RWPE1 (cell line): ENCODE data around the gene VSTM2B.

Experiments
- CTCF ChIA-PET: fragments of 350-600 bp; sonication (Branson Sonifier 250); formaldehyde crosslinking; extraction: SDS; loops from one replicate; lab custom pipeline; 2021; lab: Yijun Ruan, JAX
- POLR2A ChIA-PET: fragments of 400-600 bp; formaldehyde crosslinking; extraction: SDS; loops from one replicate; lab custom pipeline; 2020; ENCODE audit warnings: antibody characterized with exemption; ENCODE audit not compliant: low non-redundant PET; lab: Yijun Ruan, JAX
- DNase-seq: peaks from one replicate; pipeline ENCODE4 v3.0.0; 2012; ENCODE audit warnings: low spot score
- H3K27ac ChIP-seq: fragments of 450-650 bp; 2 replicates; pipeline ENCODE4 v1.5.1; 2017
- CTCF ChIP-seq: fragments of 450-650 bp; conservative IDR thresholded peaks from 2 replicates; pipeline ENCODE4 v1.5.1; 2017; ENCODE audit warnings: low read depth, mild to moderate bottlenecking

VSTM2B gene

GRCh38 chr19:29537601-29538000 lies 11.8 kb downstream of the VSTM2B start:
- no peak overlapping the region for H3K27ac ChIP-seq
- POLR2A ChIA-PET, result no interaction called here
- DNase-seq, result no peak
- CTCF ChIA-PET, result interaction anchor here (0.6 to 1.5 kb wide), 2 partner anchors 15 to 179 kb away, joined by 3 read pairs; no protein-coding TSS in a partner anchor
- no peak for TF ChIP-seq CTCF

- no peak for TF ChIP-seq CTCF
Observed at GRCh38 chr19:29538146-29538545, 12.4 kb downstream of the VSTM2B start.

GRCh38 chr19:29538651-29539050 lies 12.9 kb downstream of the VSTM2B start:
- DNase-seq, result no peak
- CTCF ChIA-PET, result no interaction called here
- TF ChIP-seq CTCF, result no peak
- H3K27ac ChIP-seq, result no peak overlapping the region
- POLR2A ChIA-PET, result no interaction called here

More at GRCh38 chr19:29538146-29538545, 12.4 kb downstream of the VSTM2B start:
- no peak overlapping the region for H3K27ac ChIP-seq
- ChIA-PET POLR2A (no interaction called here), CTCF (no interaction called here)
- no peak for DNase-seq

- no peak overlapping the region for H3K27ac ChIP-seq
- no peak for TF ChIP-seq CTCF
- CTCF ChIA-PET, result interaction anchor here (0.6 kb wide), 1 partner anchor 156 kb away, joined by 4 read pairs; no protein-coding TSS in a partner anchor
- POLR2A ChIA-PET, result no interaction called here
- DNase-seq, result no peak
Observed at GRCh38 chr19:29539131-29539530, 13.3 kb downstream of the VSTM2B start.

- POLR2A ChIA-PET, result no interaction called here
- no peak for DNase-seq
- TF ChIP-seq CTCF, result no peak
- H3K27ac ChIP-seq, result no peak overlapping the region
- CTCF ChIA-PET, result interaction anchor here (0.6 kb wide), 1 partner anchor 156 kb away, joined by 4 read pairs; no protein-coding TSS in a partner anchor
Observed at GRCh38 chr19:29539670-29540069, 13.9 kb downstream of the VSTM2B start.

- DNase-seq, result no peak
- TF ChIP-seq CTCF, result no peak
- no peak overlapping the region for H3K27ac ChIP-seq
- ChIA-PET POLR2A (no interaction called here), CTCF (no interaction called here)
Observed at GRCh38 chr19:29540114-29540513, 14.3 kb downstream of the VSTM2B start.
